NT2/D1 (cell line): ENCODE measurements around the gene IFNG.

Experiments
- DNase-seq: peaks from one replicate; pipeline ENCODE4 v3.0.0-alpha.2; 2011; ENCODE audit warnings: low read depth, low spot score
- H3K27me3 ChIP-seq: 2 replicates; pipeline ENCODE4 v1.6.0; 2011; ENCODE audit warnings: mild to moderate bottlenecking; ENCODE audit not compliant: insufficient read length, insufficient read depth
- H3K36me3 ChIP-seq: 2 replicates; pipeline ENCODE4 v1.6.1; 2011; ENCODE audit warnings: mild to moderate bottlenecking, low read length, mixed read lengths; ENCODE audit not compliant: insufficient read depth, insufficient read length
- H3K4me1 ChIP-seq: 2 replicates; pipeline ENCODE4 v1.5.1; 2011; ENCODE audit not compliant: insufficient read depth, insufficient read length
- H3K4me3 ChIP-seq: 2 replicates; pipeline ENCODE4 v1.5.1; 2011; ENCODE audit warnings: low read depth; ENCODE audit not compliant: insufficient read length
- H3K9ac ChIP-seq: 2 replicates; pipeline ENCODE4 v1.6.0; 2011; ENCODE audit warnings: low read depth; ENCODE audit not compliant: insufficient read length
- H3K9me3 ChIP-seq: 2 replicates; pipeline ENCODE4 v1.5.1; 2011; ENCODE audit warnings: mild to moderate bottlenecking, low read length; ENCODE audit not compliant: insufficient read depth
- SUZ12 ChIP-seq: IDR thresholded peaks from 2 replicates; pipeline ENCODE4 v1.6.1; 2011; ENCODE audit not compliant: insufficient read length, insufficient read depth; ENCODE audit errors: extremely low read depth
- YY1 ChIP-seq: IDR thresholded peaks from 2 replicates; pipeline ENCODE4 v1.6.1; 2011; ENCODE audit not compliant: insufficient read length, insufficient read depth
- ZNF274 ChIP-seq: IDR thresholded peaks from 2 replicates; pipeline ENCODE4 v1.6.1; 2011; ENCODE audit warnings: mild to moderate bottlenecking, low read depth, low read length

The IFNG gene

DNA sequence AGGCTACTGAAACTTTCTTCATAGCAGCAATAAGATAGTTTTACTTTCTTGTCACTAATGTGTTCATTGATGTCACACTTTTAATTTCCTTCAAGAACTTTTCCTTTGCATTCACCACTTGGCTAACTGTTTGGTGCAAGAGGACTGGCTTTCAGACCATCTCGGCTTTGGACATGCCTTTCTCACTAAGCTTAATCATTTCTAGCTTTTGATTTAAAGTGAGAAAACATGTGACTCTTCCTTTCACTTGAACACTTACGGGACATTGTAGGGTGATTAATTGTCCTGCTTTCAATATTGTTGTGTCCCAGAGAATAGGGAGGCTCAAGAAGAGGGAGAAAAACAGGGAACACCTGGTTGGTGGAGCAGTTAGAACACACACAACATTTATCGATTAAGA, 41.9 kb downstream of the IFNG start:
- H3K9ac ChIP-seq: no peak overlapping the region

DNA sequence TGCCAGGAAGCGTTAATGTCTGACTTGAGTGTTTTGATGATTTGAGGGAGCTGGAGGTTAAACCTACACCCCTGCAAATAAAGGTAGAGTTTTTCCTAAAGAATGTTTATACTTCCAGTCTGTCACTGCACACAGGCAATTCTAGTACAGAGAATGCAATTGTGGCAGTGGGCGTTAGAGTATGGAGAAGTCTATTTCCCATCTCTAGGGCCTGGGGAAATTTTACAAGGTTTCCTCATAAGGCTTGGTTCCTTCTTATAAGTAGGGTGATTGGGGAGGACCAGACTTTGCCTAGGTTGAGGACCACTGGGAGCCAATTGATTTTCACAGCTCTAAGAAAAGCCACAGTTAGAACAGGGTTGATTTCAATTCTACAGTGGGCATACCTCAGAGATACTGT, 44.3 kb downstream of the IFNG start:
- no peaks in the 10 kb centered on the region for H3K9me3 ChIP-seq
- no peaks in the 10 kb centered on the region for H3K27me3 ChIP-seq
- TF ChIP-seq ZNF274 (no peak), SUZ12 (no peak), YY1 (no peak)
- no peak for DNase-seq
- no peak overlapping the region for H3K4me3 ChIP-seq
- no peaks in the 10 kb centered on the region for H3K36me3 ChIP-seq
- no peak overlapping the region for H3K9ac ChIP-seq
- H3K4me1 ChIP-seq: no peaks in the 10 kb centered on the region

More for the DNA sequence above, 41.9 kb downstream of the IFNG start:
- Histone ChIP-seq H3K27me3 (no peaks in the 10 kb centered on the region), H3K4me3 (no peak overlapping the region), H3K4me1 (no peaks in the 10 kb centered on the region), H3K9me3 (no peaks in the 10 kb centered on the region), H3K36me3 (no peaks in the 10 kb centered on the region)
- no peak for TF ChIP-seq ZNF274
- no peak for TF ChIP-seq YY1
- TF ChIP-seq SUZ12: no peak
- DNase-seq: no peak

DNA sequence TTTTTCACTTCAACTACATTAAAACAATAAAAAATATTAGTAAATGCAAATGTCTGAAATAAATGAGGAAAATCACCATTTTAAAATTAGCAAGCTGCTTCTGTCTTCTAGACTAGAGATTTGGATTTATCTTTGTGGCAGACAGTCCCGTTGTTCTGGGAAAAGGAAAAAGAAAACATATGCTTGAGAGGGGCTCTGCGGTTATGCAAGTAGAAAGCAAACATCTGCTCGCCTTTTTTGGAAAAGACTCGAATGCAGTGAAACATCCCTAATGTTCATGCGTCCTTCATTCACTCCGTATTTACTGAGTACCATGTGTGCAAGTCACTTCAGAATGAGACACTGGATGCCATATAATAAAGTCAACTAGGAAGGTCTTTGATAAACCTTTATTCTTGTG, 44.9 kb downstream of the IFNG start:
- Histone ChIP-seq H3K9ac (no peak overlapping the region), H3K4me1 (no peaks in the 10 kb centered on the region), H3K36me3 (no peaks in the 10 kb centered on the region), H3K4me3 (no peak overlapping the region), H3K9me3 (no peaks in the 10 kb centered on the region), H3K27me3 (no peaks in the 10 kb centered on the region)
- no peak for DNase-seq
- no peak for TF ChIP-seq ZNF274
- no peak for TF ChIP-seq SUZ12
- no peak for TF ChIP-seq YY1

DNA sequence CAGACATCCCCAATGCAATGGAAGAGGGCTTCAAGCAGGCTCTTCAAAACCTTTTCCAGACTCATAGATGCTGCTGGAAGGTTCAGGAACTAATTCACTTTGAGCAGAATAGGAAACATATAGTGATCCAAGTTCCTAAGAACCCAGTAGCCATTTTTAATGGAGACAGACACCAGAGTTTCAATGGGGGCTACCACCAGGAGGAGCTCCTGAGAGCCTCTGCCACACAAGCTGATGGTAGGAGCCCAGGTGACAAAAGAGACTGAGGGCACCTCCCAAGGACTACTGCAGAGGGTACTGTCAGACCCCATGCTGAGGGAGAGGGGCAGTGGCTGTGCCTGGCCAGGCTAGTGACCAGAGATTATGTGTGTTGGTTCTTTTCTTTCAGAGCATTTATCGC, 45.9 kb downstream of the IFNG start:
- no peak overlapping the region for H3K4me3 ChIP-seq
- DNase-seq: peak; percentile 6
- H3K9ac ChIP-seq: no peak overlapping the region
- H3K27me3 ChIP-seq: no peaks in the 10 kb centered on the region
- H3K4me1 ChIP-seq: no peaks in the 10 kb centered on the region
- no peaks in the 10 kb centered on the region for H3K36me3 ChIP-seq
- TF ChIP-seq ZNF274: no peak
- TF ChIP-seq YY1: no peak
- no peak for TF ChIP-seq SUZ12
- H3K9me3 ChIP-seq: no peaks in the 10 kb centered on the region

DNA sequence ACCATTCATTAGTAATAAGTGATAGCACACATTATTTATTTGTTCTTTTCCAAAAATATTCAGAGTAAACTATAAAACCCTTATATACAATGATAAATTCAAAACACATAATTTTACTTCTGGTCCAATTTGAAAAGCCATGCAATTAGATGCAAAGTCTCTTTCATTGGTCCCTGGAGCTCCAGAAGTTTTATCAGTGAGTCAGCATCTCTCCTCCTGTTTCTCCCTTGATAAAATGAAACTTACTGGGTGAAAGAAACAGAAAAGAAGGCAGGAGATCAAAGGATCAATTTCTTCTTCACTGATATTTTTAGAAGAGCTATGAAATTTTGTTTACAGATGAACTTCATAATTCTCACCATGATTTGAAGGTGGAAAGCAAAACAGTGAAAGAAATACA, 47.5 kb downstream of the IFNG start:
- DNase-seq: no peak
- H3K9ac ChIP-seq: no peak overlapping the region
- H3K4me3 ChIP-seq: no peak overlapping the region
- no peaks in the 10 kb centered on the region for H3K9me3 ChIP-seq
- no peaks in the 10 kb centered on the region for H3K27me3 ChIP-seq
- TF ChIP-seq ZNF274: no peak
- no peak for TF ChIP-seq SUZ12
- TF ChIP-seq YY1: no peak
- no peaks in the 10 kb centered on the region for H3K4me1 ChIP-seq
- H3K36me3 ChIP-seq: no peaks in the 10 kb centered on the region

DNA sequence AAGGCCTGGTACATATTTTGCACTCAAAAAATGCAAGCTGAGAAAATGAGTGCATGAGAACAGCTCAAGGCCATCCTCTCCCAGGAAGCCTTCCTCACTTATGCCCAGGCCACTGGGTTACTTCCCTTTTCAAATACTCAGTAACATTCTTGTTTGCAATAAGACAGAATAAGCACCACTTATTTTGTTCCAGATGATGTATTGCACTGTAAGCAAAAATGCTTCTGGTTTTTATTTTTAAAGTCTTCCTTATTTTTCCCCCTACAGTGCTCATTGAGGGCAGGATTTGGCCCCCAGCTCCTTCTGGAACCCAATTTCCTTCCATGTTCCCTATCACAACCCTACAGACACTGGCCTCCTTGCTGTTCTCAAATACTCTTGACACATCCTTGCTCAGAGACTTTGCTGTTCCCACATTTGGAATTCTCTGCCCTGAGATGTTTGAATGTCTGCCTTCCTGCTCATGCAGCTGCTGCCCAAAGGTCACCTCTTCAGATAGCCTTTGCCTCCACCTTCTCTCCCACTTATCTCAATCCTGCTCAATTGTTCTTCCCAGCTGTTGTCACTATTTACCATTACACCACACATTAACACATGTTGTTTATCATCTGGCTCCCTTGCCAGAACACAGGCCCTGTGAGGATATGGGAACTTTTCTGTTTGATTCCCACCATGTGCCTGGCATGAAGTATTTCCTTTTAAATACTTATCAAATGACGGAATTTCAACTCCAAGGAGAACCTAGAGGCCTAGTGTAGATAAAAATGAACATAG, 49.9 kb downstream of the IFNG start:
- DNase-seq: no peak
- Histone ChIP-seq H3K4me3 (no peak overlapping the region), H3K9ac (no peak overlapping the region), H3K36me3 (no peaks in the 10 kb centered on the region), H3K4me1 (no peaks in the 10 kb centered on the region), H3K27me3 (no peaks in the 10 kb centered on the region), H3K9me3 (no peaks in the 10 kb centered on the region)
- TF ChIP-seq YY1: no peak
- TF ChIP-seq SUZ12: no peak
- TF ChIP-seq ZNF274: no peak

DNA sequence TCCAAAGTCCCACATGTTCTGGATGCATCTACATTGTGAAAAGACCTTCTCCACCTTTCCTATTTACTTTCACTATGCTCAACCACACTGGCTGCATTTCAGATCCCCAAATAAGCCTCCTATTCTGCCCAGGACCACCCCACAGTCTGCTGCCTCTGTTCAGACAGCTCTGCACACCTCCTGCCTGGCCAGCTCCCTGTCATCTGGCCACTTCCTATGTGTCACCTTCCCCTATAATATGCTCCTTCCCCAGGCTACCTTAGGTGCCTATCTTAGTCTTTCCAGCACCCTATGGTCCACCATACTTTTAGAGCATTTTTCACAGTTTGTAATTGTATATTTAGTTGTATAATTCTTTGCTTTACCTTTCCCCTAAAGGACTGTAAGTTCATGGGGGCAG, 50.5 kb downstream of the IFNG start:
- H3K9me3 ChIP-seq: no peaks in the 10 kb centered on the region
- H3K27me3 ChIP-seq: no peaks in the 10 kb centered on the region
- no peak for TF ChIP-seq YY1
- no peak for TF ChIP-seq SUZ12
- TF ChIP-seq ZNF274: no peak
- H3K36me3 ChIP-seq: no peaks in the 10 kb centered on the region
- no peak overlapping the region for H3K4me3 ChIP-seq
- H3K4me1 ChIP-seq: no peaks in the 10 kb centered on the region
- no peak for DNase-seq
- H3K9ac ChIP-seq: no peak overlapping the region

DNA sequence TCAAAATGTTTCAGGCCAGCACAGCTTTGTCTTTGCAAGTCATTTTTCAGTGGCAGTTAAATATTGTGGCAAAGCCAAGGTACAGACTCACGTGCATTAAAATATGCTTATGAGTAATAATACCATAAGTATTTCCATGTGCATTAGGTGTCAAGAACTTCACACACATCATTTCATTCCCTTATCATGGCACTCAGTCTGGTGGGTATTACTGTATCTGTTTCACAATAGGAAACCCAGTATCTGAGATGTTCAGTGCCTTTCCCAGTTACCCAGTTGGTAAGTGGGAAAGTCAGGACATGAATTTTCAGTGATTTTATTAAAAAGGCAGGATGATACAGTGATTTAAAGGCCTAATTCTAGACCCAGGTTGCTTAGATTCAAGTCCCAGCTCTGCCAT, 52.9 kb downstream of the IFNG start:
- no peak overlapping the region for H3K9ac ChIP-seq
- DNase-seq: no peak
- TF ChIP-seq ZNF274 (no peak), SUZ12 (no peak), YY1 (no peak)
- H3K4me3 ChIP-seq: no peak overlapping the region
- H3K36me3 ChIP-seq: no peaks in the 10 kb centered on the region
- H3K4me1 ChIP-seq: no peaks in the 10 kb centered on the region
- no peaks in the 10 kb centered on the region for H3K27me3 ChIP-seq
- H3K9me3 ChIP-seq: no peaks in the 10 kb centered on the region
